Activated T-cell treated with anti-CD3 and anti-CD28 coated beads for 48 hours (primary cell): ENCODE data around the gene ARL5A.
"Not testable (repeated sequence)": the region's sequence is repeated elsewhere in the genome, so short reads cannot be mapped to it uniquely, and the experiment has no call there.

ENCODE experiments used
- DNase-seq: peaks from one replicate; pipeline ENCODE4 v3.0.0-alpha.2; 2020; ENCODE audit warnings: low read depth

ARL5A gene

GRCh38 chr2:151795646-151796240 is 32.5 kb downstream of the ARL5A start:
- no peak for DNase-seq

GRCh38 chr2:151794422-151794821 is 33.8 kb downstream of the ARL5A start:
- DNase-seq = not testable (repeated sequence)

- no peak for DNase-seq
Measured at GRCh38 chr2:151793123-151793522, 35.1 kb downstream of the ARL5A start.

GRCh38 chr2:151792589-151792988 is 35.6 kb downstream of the ARL5A start:
- DNase-seq = no peak

GRCh38 chr2:151791545-151791944 is 36.7 kb downstream of the ARL5A start:
- DNase-seq = no peak

- DNase-seq = no peak
Measured at GRCh38 chr2:151790689-151791088, 37.5 kb downstream of the ARL5A start.

GRCh38 chr2:151789055-151789834 is 39.0 kb downstream of the ARL5A start:
- DNase-seq = no peak

GRCh38 chr2:151786483-151786882 is 41.7 kb downstream of the ARL5A start:
- DNase-seq = no peak

- no peak for DNase-seq
Measured at GRCh38 chr2:151786077-151786476, 42.1 kb downstream of the ARL5A start.

GRCh38 chr2:151783133-151783520 is 45.1 kb downstream of the ARL5A start:
- no peak for DNase-seq

GRCh38 chr2:151782378-151783132 is 45.7 kb downstream of the ARL5A start:
- DNase-seq = no peak

- no peak for DNase-seq
Measured at GRCh38 chr2:151781642-151782041, 46.6 kb downstream of the ARL5A start.

- DNase-seq = no peak
Measured at GRCh38 chr2:151780938-151781337, 47.3 kb downstream of the ARL5A start.

GRCh38 chr2:151777935-151778334 is 50.3 kb downstream of the ARL5A start:
- DNase-seq = no peak

GRCh38 chr2:151777487-151777886 is 50.7 kb downstream of the ARL5A start:
- DNase-seq = no peak

- no peak for DNase-seq
Measured at GRCh38 chr2:151776367-151776766, 51.9 kb downstream of the ARL5A start.

- DNase-seq = no peak
Measured at GRCh38 chr2:151775057-151775740, 53.0 kb downstream of the ARL5A start.

- no peak for DNase-seq
Measured at GRCh38 chr2:151774506-151774905, 53.7 kb downstream of the ARL5A start.

GRCh38 chr2:151771599-151772358 is 56.4 kb downstream of the ARL5A start:
- DNase-seq = no peak

GRCh38 chr2:151770995-151771394 is 57.2 kb downstream of the ARL5A start:
- no peak for DNase-seq

GRCh38 chr2:151769606-151770005 is 58.6 kb downstream of the ARL5A start:
- no peak for DNase-seq

GRCh38 chr2:151767536-151767935 is 60.7 kb downstream of the ARL5A start:
- no peak for DNase-seq
